Upper lobe of left lung (tissue), 6 donors: Measurements from ENCODE around the gene FNDC3B. TPM values are rescaled to one million over a fixed set of nuclear protein-coding genes. Genes with fewer than 3 reads are reported as not detected.
A peak's percentile ranks its signal among the peaks of the same experiment; 100 is the strongest.

Experiments
- ATAC-seq, 2 donors: fragments of 200-7000 bp; cut with Tn5 transposase; one replicate each; pipeline ENCODE4 v1.9.1; 2022; ENCODE audit warnings: mild to moderate bottlenecking in 2 of 2, moderate library complexity in 2 of 2; ENCODE audit not compliant: low FRiP score in 2 of 2
- DNase-seq, 2 donors: peaks; one replicate each; pipeline ENCODE4 v3.0.0-alpha.2; 2019 to 2020
- H3K27ac ChIP-seq, 4 donors: fragments of 200-600 bp; sonication (generic); one replicate each; pipeline ENCODE4 v1.5.1; 2016 to 2019
- H3K27me3 ChIP-seq, 4 donors: fragments of 200-600 bp; sonication (generic); one replicate each; pipeline ENCODE4 v1.5.1; 2017 to 2019
- H3K36me3 ChIP-seq, 4 donors: fragments of 200-600 bp; sonication (generic); one replicate each; pipeline ENCODE4 v1.5.1; 2016 to 2019
- H3K4me1 ChIP-seq, 4 donors: fragments of 200-600 bp; sonication (generic); one replicate each; pipeline ENCODE4 v1.5.1; 2018 to 2019
- H3K4me3 ChIP-seq, 4 donors: fragments of 200-600 bp; sonication (generic); one replicate each; pipeline ENCODE4 v1.5.1; 2017 to 2019; ENCODE audit warnings: mild to moderate bottlenecking in 2 of 4, moderate library complexity in 1 of 4
- H3K9me3 ChIP-seq, 4 donors: fragments of 200-600 bp; sonication (generic); one replicate each; pipeline ENCODE4 v1.5.1; 2018 to 2019
- EP300 ChIP-seq, 4 donors: sonication (generic); formaldehyde crosslinking; IDR thresholded peaks; one replicate each; pipeline ENCODE4 v1.5.1; 2017; ENCODE audit warnings: antibody characterized with exemption in 4 of 4, control low read depth in 2 of 4
- POLR2A ChIP-seq, 4 donors: fragments of 450-650 bp; IDR thresholded peaks; one replicate each; pipeline ENCODE4 v1.5.1; 2016 to 2017; ENCODE audit warnings: antibody characterized with exemption in 4 of 4, mild to moderate bottlenecking in 2 of 4
- POLR2AphosphoS5 ChIP-seq, 2 donors: sonication (generic); formaldehyde crosslinking; IDR thresholded peaks; one replicate each; pipeline ENCODE4 v1.5.1; 2017; ENCODE audit warnings: antibody characterized with exemption in 2 of 2
- WGBS, 2 donors: methylation state at CpG; one replicate each; pipeline ENCODE4 v1.1.5; 2017 to 2018; 5-methylcytosine and 5-hydroxymethylcytosine counted together
- total RNA-seq, 6 donors: library from RNA; depleted of rRNA in 4 of 6; stranded (reverse); fragments of >200 nt in 4 of 6; gene quantifications; one replicate each; pipeline versions ENCODE4 v1.1.0 to v1.2.1, GENCODE V29; 2016 to 2021
- TF ChIP-seq, protein P1 (sequence below), 6 experiments: fragments of 450-650 bp in 4 of 6; fragments of 200-600 bp in 2 of 6; sonication (generic) in 2 of 6; IDR thresholded peaks; one replicate each; pipeline ENCODE4 v1.5.1; 2016 to 2019; ENCODE audit warnings: antibody characterized with exemption in 6 of 6
- donor health status: DM: no; HTN: no; CAD: no; lungs with moderate emphysema.
- donor health status: DM: no; HTN: yes; CAD: no; lungs with severe emphysema.

The FNDC3B gene
- total RNA-seq, 6 donors from 2014 or later, result 73.3 to 167 (median 119) TPM

- peaks cover 0 to 4% (median 0%) of the 10 kb centered on the region in 4 donors for H3K36me3 ChIP-seq
- no peak for TF ChIP-seq POLR2AphosphoS5 (IDR thresholded peaks at IDR 0.05)
- TF ChIP-seq POLR2A (IDR thresholded peaks at IDR 0.05), result no peak
- TF ChIP-seq, protein P1, sequence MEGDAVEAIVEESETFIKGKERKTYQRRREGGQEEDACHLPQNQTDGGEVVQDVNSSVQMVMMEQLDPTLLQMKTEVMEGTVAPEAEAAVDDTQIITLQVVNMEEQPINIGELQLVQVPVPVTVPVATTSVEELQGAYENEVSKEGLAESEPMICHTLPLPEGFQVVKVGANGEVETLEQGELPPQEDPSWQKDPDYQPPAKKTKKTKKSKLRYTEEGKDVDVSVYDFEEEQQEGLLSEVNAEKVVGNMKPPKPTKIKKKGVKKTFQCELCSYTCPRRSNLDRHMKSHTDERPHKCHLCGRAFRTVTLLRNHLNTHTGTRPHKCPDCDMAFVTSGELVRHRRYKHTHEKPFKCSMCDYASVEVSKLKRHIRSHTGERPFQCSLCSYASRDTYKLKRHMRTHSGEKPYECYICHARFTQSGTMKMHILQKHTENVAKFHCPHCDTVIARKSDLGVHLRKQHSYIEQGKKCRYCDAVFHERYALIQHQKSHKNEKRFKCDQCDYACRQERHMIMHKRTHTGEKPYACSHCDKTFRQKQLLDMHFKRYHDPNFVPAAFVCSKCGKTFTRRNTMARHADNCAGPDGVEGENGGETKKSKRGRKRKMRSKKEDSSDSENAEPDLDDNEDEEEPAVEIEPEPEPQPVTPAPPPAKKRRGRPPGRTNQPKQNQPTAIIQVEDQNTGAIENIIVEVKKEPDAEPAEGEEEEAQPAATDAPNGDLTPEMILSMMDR (IDR thresholded peaks at IDR 0.05), result no peak
- TF ChIP-seq EP300 (IDR thresholded peaks at IDR 0.05), result no peak
- no peaks in the 10 kb centered on the region for H3K27me3 ChIP-seq
- DNase-seq, result no peak
- peaks cover 18 to 37% (median 20%) of the 10 kb centered on the region in 4 donors for H3K4me1 ChIP-seq
- peak in 1 of 2 donors; percentile 70 for ATAC-seq
- no peak overlapping the region for H3K27ac ChIP-seq
- no peaks in the 10 kb centered on the region for H3K9me3 ChIP-seq
- 63 to 71% methylated on average over 4 of the region's 4 CpGs for WGBS, 2 donors
- H3K4me3 ChIP-seq, result no peak overlapping the region
These were observed 171.0 kb downstream of the FNDC3B start for GRCh38 chr3:172210355-172210754.

DNA sequence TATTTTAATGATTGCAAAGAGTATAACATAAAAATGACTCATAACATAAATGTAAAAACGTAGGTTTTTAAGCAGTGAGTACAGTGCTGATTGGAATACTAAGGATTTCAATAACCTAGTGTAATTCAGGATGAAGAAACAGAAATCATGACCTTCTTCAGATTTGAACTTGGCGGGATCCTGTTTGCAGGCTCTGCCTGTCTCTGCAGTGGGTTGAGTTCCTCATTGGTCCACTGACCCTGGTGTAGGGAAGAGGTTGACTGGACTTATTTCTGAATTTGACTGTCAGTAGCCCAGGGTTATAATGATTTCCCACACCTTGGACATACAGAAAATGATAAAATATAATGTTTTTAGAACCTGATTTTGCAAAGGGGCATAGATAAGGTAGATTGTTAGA is 171.7 kb downstream of the FNDC3B start:
- peaks cover 18 to 38% (median 20%) of the 10 kb centered on the region in 4 donors for H3K4me1 ChIP-seq
- ATAC-seq (no peak), DNase-seq (no peak)
- no peak overlapping the region for H3K4me3 ChIP-seq
- WGBS, 2 donors, result 84 to 91% methylated on average over 2 of the region's 2 CpGs
- no peak for TF ChIP-seq POLR2A (IDR thresholded peaks at IDR 0.05)
- no peak for TF ChIP-seq POLR2AphosphoS5 (IDR thresholded peaks at IDR 0.05)
- TF ChIP-seq, protein P1 (IDR thresholded peaks at IDR 0.05), result no peak
- no peak for TF ChIP-seq EP300 (IDR thresholded peaks at IDR 0.05)
- H3K9me3 ChIP-seq, result no peaks in the 10 kb centered on the region
- no peaks in the 10 kb centered on the region for H3K27me3 ChIP-seq
- peaks cover 0 to 4% (median 0%) of the 10 kb centered on the region in 4 donors for H3K36me3 ChIP-seq
- H3K27ac ChIP-seq, result no peak overlapping the region

DNA sequence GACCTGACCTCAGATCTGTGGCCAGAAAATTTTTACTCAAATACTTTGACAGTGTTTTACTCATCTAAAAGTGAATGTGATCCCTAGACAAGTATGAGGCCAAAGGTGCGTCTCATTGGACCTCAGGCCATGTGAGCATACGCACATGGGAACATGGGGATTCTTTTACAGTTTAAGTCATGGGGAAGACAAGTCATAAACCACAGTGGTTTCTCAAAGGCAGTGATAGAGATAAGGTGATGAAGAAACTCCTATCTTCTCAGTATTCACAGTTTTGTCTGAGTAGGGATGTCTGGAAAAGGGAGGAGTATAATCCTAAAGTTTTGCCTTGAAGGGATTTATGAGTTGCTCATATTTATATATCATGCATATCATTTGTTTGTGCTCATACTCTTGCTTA is 173.8 kb downstream of the FNDC3B start:
- Histone ChIP-seq H3K4me1 (peaks cover 21 to 40% (median 25%) of the 10 kb centered on the region in 4 donors), H3K9me3 (no peaks in the 10 kb centered on the region), H3K4me3 (no peak overlapping the region), H3K27me3 (no peaks in the 10 kb centered on the region), H3K36me3 (peaks cover 0 to 4% (median 0%) of the 10 kb centered on the region in 4 donors), H3K27ac (no peak overlapping the region)
- DNase-seq (no peak), ATAC-seq (peak in 1 of 2 donors; percentile 59)
- no peak for TF ChIP-seq EP300 (IDR thresholded peaks at IDR 0.05)
- no peak for TF ChIP-seq POLR2A (IDR thresholded peaks at IDR 0.05)
- no peak for TF ChIP-seq POLR2AphosphoS5 (IDR thresholded peaks at IDR 0.05)
- TF ChIP-seq, protein P1 (IDR thresholded peaks at IDR 0.05), result no peak
- 78 to 94% methylated on average over 2 of the region's 2 CpGs for WGBS, 2 donors

DNA sequence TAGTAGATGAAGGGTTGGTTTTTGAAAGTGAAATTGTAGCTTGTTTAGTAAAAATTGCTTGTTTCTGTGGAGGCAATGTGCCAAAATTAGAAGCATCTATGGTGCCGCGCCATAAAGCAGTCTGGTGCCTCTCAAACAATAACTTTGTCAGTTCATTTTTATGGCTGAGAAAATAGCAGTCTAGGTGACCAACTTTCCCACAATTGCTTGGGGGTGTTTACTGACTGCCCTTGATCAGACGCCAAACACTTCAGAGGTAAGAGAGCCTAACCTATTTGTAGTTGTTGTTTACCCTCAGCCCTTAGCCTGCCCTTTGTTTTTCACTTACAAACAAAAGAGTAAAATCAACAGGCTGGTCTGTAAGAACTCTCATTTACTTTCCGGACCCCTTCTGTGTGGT is 174.5 kb downstream of the FNDC3B start:
- Histone ChIP-seq H3K4me1 (peaks cover 27 to 43% (median 32%) of the 10 kb centered on the region in 4 donors), H3K36me3 (peaks cover 0 to 4% (median 0%) of the 10 kb centered on the region in 4 donors), H3K4me3 (no peak overlapping the region), H3K9me3 (no peaks in the 10 kb centered on the region), H3K27me3 (no peaks in the 10 kb centered on the region), H3K27ac (no peak overlapping the region)
- ATAC-seq (no peak), DNase-seq (no peak)
- TF ChIP-seq, protein P1 (IDR thresholded peaks at IDR 0.05), result no peak
- TF ChIP-seq POLR2AphosphoS5 (IDR thresholded peaks at IDR 0.05) (no peak), EP300 (IDR thresholded peaks at IDR 0.05) (no peak), POLR2A (IDR thresholded peaks at IDR 0.05) (no peak)
- WGBS, 2 donors, result 55 to 64% methylated on average over 3 to 4 of the region's 4 CpGs

DNA sequence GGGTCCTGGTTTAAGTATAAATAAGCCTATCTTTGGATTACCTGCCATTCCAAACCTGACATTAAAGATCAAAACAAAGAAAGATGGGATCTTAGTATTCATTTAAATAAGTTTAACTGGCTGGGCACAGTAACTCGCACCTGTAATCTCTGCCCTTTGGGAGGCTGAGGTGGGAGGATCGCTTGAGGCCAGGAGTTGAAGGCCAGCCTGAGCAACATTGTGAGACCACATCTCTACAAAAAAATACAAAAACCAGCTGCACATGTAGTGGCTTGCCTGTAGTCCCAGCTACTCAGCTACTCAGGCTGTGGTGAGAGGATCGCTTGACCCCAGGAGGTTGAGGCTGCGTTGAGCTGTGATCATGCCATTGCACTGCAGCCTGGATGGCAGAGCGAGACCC is 176.9 kb downstream of the FNDC3B start:
- ATAC-seq (no peak), DNase-seq (no peak)
- Histone ChIP-seq H3K27me3 (no peaks in the 10 kb centered on the region), H3K4me3 (no peak overlapping the region), H3K36me3 (no peaks in the 10 kb centered on the region), H3K27ac (no peak overlapping the region), H3K4me1 (peaks cover 15 to 49% (median 30%) of the 10 kb centered on the region in 4 donors), H3K9me3 (no peaks in the 10 kb centered on the region)
- TF ChIP-seq, protein P1 (IDR thresholded peaks at IDR 0.05), result no peak
- 97 to 98% methylated on average over 5 of the region's 5 CpGs for WGBS, 2 donors
